ENCODE results near the gene S1PR5. TPM values are rescaled to one million over a fixed set of nuclear protein-coding genes. Genes with fewer than 3 reads are reported as not detected.

S1PR5 gene
- total and polyA plus RNA-seq, 2 of the 8 experiments (the other 6 are each of a cell fraction or from before 2014, with no cell fraction given), result 2.4 to 8.6 TPM

DNA sequence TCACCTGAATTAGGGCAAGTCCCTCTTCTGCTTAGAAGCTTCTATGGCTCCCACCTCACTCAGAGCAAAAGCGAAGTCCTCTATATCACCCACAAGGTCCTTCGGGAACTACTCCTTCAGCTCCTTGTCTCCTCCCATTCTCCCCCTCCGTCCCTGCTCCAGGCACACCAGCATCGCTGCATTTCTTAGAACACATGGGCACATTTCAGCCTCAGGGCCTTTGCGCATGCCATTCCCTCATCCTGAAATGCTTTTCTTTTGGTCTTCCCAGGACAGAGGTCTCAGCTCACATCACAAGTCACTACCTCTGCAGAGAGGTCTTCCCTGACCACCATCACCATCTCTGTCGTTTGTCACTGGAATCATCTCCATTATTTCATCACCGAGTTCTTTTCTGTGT is 4.0 kb downstream of the S1PR5 start:
- no peak for DNase-seq (ENCODE audit: low read depth in 1 of 2, low spot score in 2 of 2)

More for the DNA sequence above, 4.0 kb downstream of the S1PR5 start:
- Histone ChIP-seq H3K14ac (ENCODE audit: insufficient read length) (no peak overlapping the region), H3K23ac (ENCODE audit: insufficient read length) (no peak overlapping the region), H3K56ac (replicated peaks; ENCODE audit: insufficient read length, low read depth, low read length) (no peak overlapping the region), H3K4me3 (ENCODE audit: extremely low read depth in 1 of 4, insufficient read depth in 2 of 4, low read depth in 3 of 4, low read length in 4 of 4) (peak overlapping the region in 1 of 4 experiments; percentile 59; a peak in 1 of 8 replicates), H3K18ac (ENCODE audit: extremely low read depth, low read length) (no peak overlapping the region), H4K20me1 (replicated peaks in 1 of 2; ENCODE audit: control insufficient read depth in 1 of 2, insufficient read depth in 2 of 2, low read length in 2 of 2) (peaks cover 3 to 8% of the 10 kb centered on the region in 2 experiments), H2BK20ac (ENCODE audit: low read length) (peak overlapping the region; percentile 34; the same call in 1 of the 2 replicates), H2AFZ (ENCODE audit: low read length) (no peak overlapping the region), H3K27ac (ENCODE audit: low read depth, low read length) (no peak overlapping the region), H3K27me3 (replicated peaks in 1 of 4; ENCODE audit: control insufficient read depth in 3 of 4, extremely low read depth in 1 of 4, insufficient read depth in 3 of 4, low read length in 3 of 4) (peaks cover 36 to 58% (median 54%) of the 10 kb centered on the region in 4 experiments; a peak in 6 of 7 replicates), H2BK120ac (replicated peaks; ENCODE audit: low read depth, low read length) (no peak overlapping the region), H2AK5ac (ENCODE audit: low read depth, low read length) (no peak overlapping the region), H2BK15ac (ENCODE audit: low read length) (no peak overlapping the region), H4K8ac (ENCODE audit: extremely low read depth, insufficient read depth, low read length) (no peak overlapping the region), H2BK5ac (ENCODE audit: low read depth, low read length) (no peak overlapping the region), H3K4me2 (ENCODE audit: insufficient read depth in 1 of 2, low read depth in 2 of 2, low read length in 2 of 2) (no peak overlapping the region; a peak in 1 of 4 replicates), H3K4ac (replicated peaks; ENCODE audit: insufficient read length, low read depth, low read length) (no peak overlapping the region), H4K5ac (ENCODE audit: insufficient read length, low read depth, low read length) (no peak overlapping the region), H3K79me1 (ENCODE audit: low read depth, low read length) (no peaks in the 10 kb centered on the region; the same call in 1 of the 2 replicates), H4K91ac (replicated peaks; ENCODE audit: insufficient read length, low read length) (no peak overlapping the region), H2BK12ac (ENCODE audit: low read depth, low read length) (0 out of 2 replicates have a peak overlapping the region, but pooled peaks have one; percentile 27), H3K9me3 (ENCODE audit: insufficient read depth in 2 of 2, low read depth in 1 of 2, low read length in 1 of 2) (no peaks in the 10 kb centered on the region), H3K4me1 (replicated peaks in 1 of 4; ENCODE audit: control insufficient read depth in 3 of 4, insufficient read depth in 4 of 4, low read length in 3 of 4) (peaks cover 0 to 26% (median 10%) of the 10 kb centered on the region in 4 experiments; a peak in 6 of 7 replicates), H3K36me3 (ENCODE audit: control insufficient read depth in 2 of 4, insufficient read depth in 4 of 4, low read length in 3 of 4) (no peaks in the 10 kb centered on the region), H3K9ac (replicated peaks in 1 of 4; ENCODE audit: extremely low read depth in 1 of 4, low read depth in 3 of 4, low read length in 3 of 4) (no peak overlapping the region), H3K79me2 (ENCODE audit: control insufficient read depth in 1 of 2, insufficient read depth in 2 of 2, low read length in 2 of 2) (no peaks in the 10 kb centered on the region), H3K23me2 (ENCODE audit: low read depth, low read length) (peaks cover 28% of the 10 kb centered on the region)
- FAIRE-seq, result no peak
- 89% methylated on average over 7 of the region's 7 CpGs; no CpG with 5 or more reads in 1 of the 2 experiments for WGBS, 2 experiments (ENCODE audit: extremely low coverage in 1 of 2, insufficient coverage in 1 of 2, insufficient read length in 1 of 2, insufficient replicate concordance in 2 of 2, low coverage in 1 of 2, low lambda C conversion rate in 2 of 2, missing lambda C conversion rate in 1 of 2)
- CTCF ChIA-PET (ENCODE audit: partially characterized antibody), result interaction anchor here (1.0 to 6.5 kb wide), 7 partner anchors 13 to 254 kb away, joined by 3 to 55 read pairs (median 5); no protein-coding TSS in a partner anchor
- POLR2A ChIA-PET (ENCODE audit: partially characterized antibody), result interaction anchor here (0.7 to 2.0 kb wide), 4 partner anchors 10 to 39 kb away, joined by 3 to 9 read pairs (median 4); partner anchors contain the start of gene KEAP1
- TF ChIP-seq EP300 (IDR thresholded peaks at IDR 0.05; ENCODE audit: borderline replicate concordance in 1 of 2, low read depth in 2 of 2, low read length in 2 of 2) (no peak), KDM5A (IDR thresholded peaks at IDR 0.05; ENCODE audit: low read length) (no peak), KDM1A (IDR thresholded peaks at IDR 0.05; ENCODE audit: borderline replicate concordance, low read length) (peak; percentile 74; the same call in 1 of the 2 replicates), NRF1 (IDR thresholded peaks at IDR 0.05; ENCODE audit: low read depth, low read length) (no peak)
- TF ChIP-seq, protein P1, sequence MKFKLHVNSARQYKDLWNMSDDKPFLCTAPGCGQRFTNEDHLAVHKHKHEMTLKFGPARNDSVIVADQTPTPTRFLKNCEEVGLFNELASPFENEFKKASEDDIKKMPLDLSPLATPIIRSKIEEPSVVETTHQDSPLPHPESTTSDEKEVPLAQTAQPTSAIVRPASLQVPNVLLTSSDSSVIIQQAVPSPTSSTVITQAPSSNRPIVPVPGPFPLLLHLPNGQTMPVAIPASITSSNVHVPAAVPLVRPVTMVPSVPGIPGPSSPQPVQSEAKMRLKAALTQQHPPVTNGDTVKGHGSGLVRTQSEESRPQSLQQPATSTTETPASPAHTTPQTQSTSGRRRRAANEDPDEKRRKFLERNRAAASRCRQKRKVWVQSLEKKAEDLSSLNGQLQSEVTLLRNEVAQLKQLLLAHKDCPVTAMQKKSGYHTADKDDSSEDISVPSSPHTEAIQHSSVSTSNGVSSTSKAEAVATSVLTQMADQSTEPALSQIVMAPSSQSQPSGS (IDR thresholded peaks at IDR 0.05; ENCODE audit: low read length), result no peak

Data from H1 (cell line).